HG03442 (cell line): ENCODE measurements around the gene SBF2.

Experiments used
- ATAC-seq: cut with Tn5 transposase; IDR thresholded peaks from one replicate; pipeline ENCODE4 v1.9.1; 2021; ENCODE audit warnings: mild to moderate bottlenecking, moderate library complexity; ENCODE audit not compliant: unreplicated experiment

The SBF2 gene

GRCh38 chr11:9787981-9788521 lies 506.0 kb downstream of the SBF2 start:
- ATAC-seq = no peak

- ATAC-seq = no peak
These were observed 506.8 kb downstream of the SBF2 start for GRCh38 chr11:9787260-9787659.

- no peak for ATAC-seq
These were observed 509.3 kb downstream of the SBF2 start for GRCh38 chr11:9784602-9785315.

GRCh38 chr11:9783986-9784385 lies 510.0 kb downstream of the SBF2 start:
- no peak for ATAC-seq

- no peak for ATAC-seq
These were observed 513.1 kb downstream of the SBF2 start for GRCh38 chr11:9780929-9781328.

- no peak for ATAC-seq
These were observed 516.5 kb downstream of the SBF2 start for GRCh38 chr11:9777525-9777924.

- ATAC-seq = no peak
These were observed 517.0 kb downstream of the SBF2 start for GRCh38 chr11:9777066-9777465.

GRCh38 chr11:9776203-9776602 lies 517.8 kb downstream of the SBF2 start:
- ATAC-seq = no peak

- ATAC-seq = no peak
These were observed 518.6 kb downstream of the SBF2 start for GRCh38 chr11:9775398-9775779.

GRCh38 chr11:9774591-9775397 lies 519.2 kb downstream of the SBF2 start:
- ATAC-seq = no peak

- no peak for ATAC-seq
These were observed 519.9 kb downstream of the SBF2 start for GRCh38 chr11:9774109-9774508.

GRCh38 chr11:9773524-9773923 lies 520.5 kb downstream of the SBF2 start:
- no peak for ATAC-seq

GRCh38 chr11:9772218-9772617 lies 521.8 kb downstream of the SBF2 start:
- ATAC-seq = no peak

- ATAC-seq = no peak
These were observed 522.9 kb downstream of the SBF2 start for GRCh38 chr11:9771071-9771511.

- ATAC-seq = no peak
These were observed 524.4 kb downstream of the SBF2 start for GRCh38 chr11:9769621-9770020.

- no peak for ATAC-seq
These were observed 528.5 kb downstream of the SBF2 start for GRCh38 chr11:9765320-9766101.

- ATAC-seq = no peak
These were observed 530.7 kb downstream of the SBF2 start for GRCh38 chr11:9763301-9763700.

GRCh38 chr11:9762531-9762930 lies 531.5 kb downstream of the SBF2 start:
- ATAC-seq = no peak

- ATAC-seq = no peak
These were observed 532.5 kb downstream of the SBF2 start for GRCh38 chr11:9761441-9761945.

GRCh38 chr11:9760193-9760575 lies 533.8 kb downstream of the SBF2 start:
- no peak for ATAC-seq
